Testis (tissue), 3 donors: ENCODE data around the gene GNPTAB. TPM values are rescaled to one million over a fixed set of nuclear protein-coding genes. Genes with fewer than 3 reads are reported as not detected.

ENCODE experiments used
- DNase-seq: peaks from one replicate; pipeline ENCODE4 v3.0.0-alpha.2; 2019
- H3K27ac ChIP-seq, 2 donors: fragments of 200-600 bp; sonication (generic); one replicate each; pipeline ENCODE4 v1.5.1; 2019
- H3K27me3 ChIP-seq: fragments of 200-600 bp; sonication (generic); one replicate; pipeline ENCODE4 v1.5.1; 2019
- H3K36me3 ChIP-seq: fragments of 200-600 bp; sonication (generic); one replicate; pipeline ENCODE4 v1.5.1; 2017; ENCODE audit warnings: low read depth; ENCODE audit errors: missing control alignments
- H3K4me1 ChIP-seq: fragments of 200-600 bp; sonication (generic); one replicate; pipeline ENCODE4 v1.5.1; 2019
- H3K4me3 ChIP-seq, 2 donors: fragments of 200-600 bp; sonication (generic); one replicate each; pipeline ENCODE4 v1.5.1; 2017 to 2019
- H3K9me3 ChIP-seq: fragments of 200-600 bp; sonication (generic); one replicate; pipeline ENCODE4 v1.5.1; 2017
- POLR2A ChIP-seq: fragments of 450-650 bp; IDR thresholded peaks from one replicate; pipeline ENCODE4 v1.6.1; 2017; ENCODE audit warnings: antibody characterized with exemption, mild to moderate bottlenecking, moderate library complexity
- WGBS, 2 donors: methylation state at CpG; one replicate each; pipeline ENCODE4 v1.1.5; 2018; 5-methylcytosine and 5-hydroxymethylcytosine counted together
- intact Hi-C: fragments of 100-400 bp; cut with DNase I; formaldehyde crosslinking; loops from one replicate; pipeline ENCODE4 v1.15.1; 2023; ENCODE audit warnings: low total_unique reads
- polyA plus RNA-seq: library from polyadenylated mRNA; stranded (reverse); fragments of 350-450 nt; fragmentation: Illumina TruSeq; extraction: RNeasy Lipid Tissue Mini Kit (QIAGEN cat#74804); gene quantifications from one replicate; pipeline ENCODE4 v1.2.3, GENCODE V29; 2014; ENCODE audit warnings: low read depth, low replicate concordance; ENCODE audit not compliant: insufficient read depth
- total RNA-seq, 2 donors: library from RNA; depleted of rRNA; stranded (reverse); fragments of >200 nt; gene quantifications; one replicate each; pipeline ENCODE4 v1.2.3, GENCODE V29; 2016
- TF ChIP-seq, protein P1 (sequence below), 3 experiments: fragments of 450-650 bp in 2 of 3; fragments of 200-600 bp in 1 of 3; sonication (generic) in 1 of 3; IDR thresholded peaks; one replicate each; pipeline ENCODE4 v1.5.1; 2016 to 2019; ENCODE audit warnings: antibody characterized with exemption in 3 of 3, mild to moderate bottlenecking in 2 of 3, moderate library complexity in 1 of 3

Gene GNPTAB
- total and polyA plus RNA-seq, 3 donors from 2014 or later = 19.1 to 41.3 (median 39.6) TPM

DNA sequence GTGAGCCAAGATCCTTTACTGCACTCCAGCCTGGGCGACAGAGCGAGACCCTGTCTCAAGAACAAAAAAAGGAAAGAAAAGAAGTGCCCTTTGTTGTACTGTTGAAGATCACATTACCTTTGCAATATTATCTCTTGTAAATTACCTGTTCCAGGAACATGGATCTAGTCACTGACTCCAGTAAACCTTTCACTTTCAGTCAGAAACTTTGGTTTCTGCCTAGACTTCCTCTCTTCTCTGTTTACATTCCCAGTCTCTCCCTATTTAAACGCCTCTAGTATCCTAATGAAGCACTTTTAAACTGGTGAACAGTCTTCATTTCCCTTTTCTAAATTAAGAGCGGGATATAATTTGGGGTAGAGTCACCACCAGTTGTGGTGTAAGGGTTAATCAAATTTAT lies 120.5 kb downstream of the GNPTAB start:
- Histone ChIP-seq H3K9me3 (no peaks in the 10 kb centered on the region), H3K36me3 (no peaks in the 10 kb centered on the region), H3K4me3 (no peak overlapping the region), H3K27me3 (no peaks in the 10 kb centered on the region), H3K4me1 (peaks cover 12% of the 10 kb centered on the region), H3K27ac (no peak overlapping the region)
- 83 to 90% methylated on average over 4 of the region's 4 CpGs for WGBS, 2 donors
- TF ChIP-seq, protein P1, sequence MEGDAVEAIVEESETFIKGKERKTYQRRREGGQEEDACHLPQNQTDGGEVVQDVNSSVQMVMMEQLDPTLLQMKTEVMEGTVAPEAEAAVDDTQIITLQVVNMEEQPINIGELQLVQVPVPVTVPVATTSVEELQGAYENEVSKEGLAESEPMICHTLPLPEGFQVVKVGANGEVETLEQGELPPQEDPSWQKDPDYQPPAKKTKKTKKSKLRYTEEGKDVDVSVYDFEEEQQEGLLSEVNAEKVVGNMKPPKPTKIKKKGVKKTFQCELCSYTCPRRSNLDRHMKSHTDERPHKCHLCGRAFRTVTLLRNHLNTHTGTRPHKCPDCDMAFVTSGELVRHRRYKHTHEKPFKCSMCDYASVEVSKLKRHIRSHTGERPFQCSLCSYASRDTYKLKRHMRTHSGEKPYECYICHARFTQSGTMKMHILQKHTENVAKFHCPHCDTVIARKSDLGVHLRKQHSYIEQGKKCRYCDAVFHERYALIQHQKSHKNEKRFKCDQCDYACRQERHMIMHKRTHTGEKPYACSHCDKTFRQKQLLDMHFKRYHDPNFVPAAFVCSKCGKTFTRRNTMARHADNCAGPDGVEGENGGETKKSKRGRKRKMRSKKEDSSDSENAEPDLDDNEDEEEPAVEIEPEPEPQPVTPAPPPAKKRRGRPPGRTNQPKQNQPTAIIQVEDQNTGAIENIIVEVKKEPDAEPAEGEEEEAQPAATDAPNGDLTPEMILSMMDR (IDR thresholded peaks at IDR 0.05) = no peak
- intact Hi-C loops = no loop called here
- no peak for DNase-seq

DNA sequence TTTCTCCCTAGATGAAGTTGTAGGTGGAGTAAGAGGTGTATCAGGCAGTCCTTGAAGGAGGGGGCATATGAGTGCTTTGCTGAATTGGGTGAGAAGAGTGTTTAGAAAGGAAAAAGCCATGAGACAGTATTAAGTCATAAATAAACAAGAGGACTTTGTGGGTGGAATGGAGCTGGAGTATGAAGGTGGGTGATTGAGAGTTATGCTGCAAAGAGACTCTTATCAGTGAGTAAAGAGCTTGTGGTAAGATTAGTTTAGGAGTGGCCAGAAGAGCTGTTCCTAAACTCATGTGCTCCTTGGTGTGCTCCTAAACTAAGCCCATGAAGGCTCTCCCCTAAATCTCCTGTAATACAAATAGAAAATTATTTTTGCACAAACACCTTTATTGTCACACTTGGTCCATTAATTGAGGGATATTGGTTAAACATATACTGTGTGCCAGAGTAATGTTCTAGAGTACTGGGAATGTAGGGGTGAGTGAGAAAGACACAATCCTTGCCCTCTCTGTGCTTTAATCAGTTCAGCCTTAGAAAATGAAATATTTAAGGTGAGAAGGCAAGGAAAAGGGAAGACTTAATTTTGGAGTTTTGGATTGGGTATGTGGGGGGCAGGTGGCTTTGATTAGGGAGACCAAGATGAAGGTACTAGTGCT lies 123.5 kb downstream of the GNPTAB start:
- intact Hi-C loops = no loop called here
- H3K4me1 ChIP-seq = peaks cover 2% of the 10 kb centered on the region
- no peak overlapping the region for H3K27ac ChIP-seq
- no peak overlapping the region for H3K4me3 ChIP-seq
- no peaks in the 10 kb centered on the region for H3K36me3 ChIP-seq
- H3K9me3 ChIP-seq = no peaks in the 10 kb centered on the region
- TF ChIP-seq, protein P1 (IDR thresholded peaks at IDR 0.05) = no peak
- TF ChIP-seq POLR2A = no peak
- H3K27me3 ChIP-seq = no peaks in the 10 kb centered on the region
- no peak for DNase-seq

DNA sequence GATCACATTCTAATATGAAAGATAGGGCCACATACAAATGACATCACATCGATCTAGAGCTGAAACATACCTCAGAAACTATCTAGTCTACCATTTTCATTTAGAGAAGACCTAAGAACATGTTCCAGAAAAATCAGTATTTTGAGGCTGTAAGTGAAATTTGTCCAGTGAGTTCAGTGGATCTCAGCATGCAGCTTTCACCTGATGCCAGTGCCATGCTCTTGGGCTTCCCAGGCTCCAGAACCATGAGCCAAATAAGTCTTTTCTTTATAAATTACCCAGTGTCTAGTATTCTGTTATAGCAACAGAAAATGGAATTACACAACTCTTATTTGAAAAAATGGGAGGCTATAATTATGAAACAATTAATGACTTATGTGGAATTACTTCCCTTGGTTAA lies 124.4 kb downstream of the GNPTAB start:
- Histone ChIP-seq H3K27ac (no peak overlapping the region), H3K9me3 (no peaks in the 10 kb centered on the region), H3K27me3 (no peaks in the 10 kb centered on the region), H3K36me3 (no peaks in the 10 kb centered on the region), H3K4me3 (no peak overlapping the region), H3K4me1 (peaks cover 5% of the 10 kb centered on the region)
- TF ChIP-seq, protein P1 (IDR thresholded peaks at IDR 0.05) = no peak
- TF ChIP-seq POLR2A = no peak
- no peak for DNase-seq
- intact Hi-C loops = no loop called here
- 88 to 100% methylated on average over 1 of the region's 1 CpG for WGBS, 2 donors

DNA sequence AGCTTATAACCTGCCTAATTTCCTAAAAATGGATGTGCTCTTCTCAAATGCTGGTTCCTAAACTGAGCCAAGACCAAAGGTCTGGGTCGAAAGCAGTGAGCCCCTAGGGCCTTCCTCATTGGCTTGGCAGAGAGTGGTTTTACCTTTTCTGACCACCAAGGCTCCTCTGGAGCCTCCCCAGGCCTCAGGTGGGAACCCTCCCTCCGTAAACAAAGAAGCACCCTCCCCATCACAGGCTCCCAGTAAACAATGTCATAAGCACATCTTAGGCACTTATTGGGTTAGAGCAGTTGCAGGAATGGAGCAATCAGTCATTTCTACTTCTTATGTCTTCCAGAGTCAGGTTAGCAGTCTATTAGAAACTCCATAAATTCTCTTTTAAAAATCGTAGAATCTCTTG lies 127.3 kb downstream of the GNPTAB start:
- TF ChIP-seq, protein P1 (IDR thresholded peaks at IDR 0.05) = no peak
- no peak for TF ChIP-seq POLR2A
- Histone ChIP-seq H3K4me3 (no peak overlapping the region), H3K36me3 (no peaks in the 10 kb centered on the region), H3K9me3 (no peaks in the 10 kb centered on the region), H3K4me1 (peaks cover 5% of the 10 kb centered on the region), H3K27ac (no peak overlapping the region), H3K27me3 (no peaks in the 10 kb centered on the region)
- 74 to 91% methylated on average over 3 of the region's 3 CpGs for WGBS, 2 donors
- intact Hi-C loops = no loop called here
- no peak for DNase-seq

DNA sequence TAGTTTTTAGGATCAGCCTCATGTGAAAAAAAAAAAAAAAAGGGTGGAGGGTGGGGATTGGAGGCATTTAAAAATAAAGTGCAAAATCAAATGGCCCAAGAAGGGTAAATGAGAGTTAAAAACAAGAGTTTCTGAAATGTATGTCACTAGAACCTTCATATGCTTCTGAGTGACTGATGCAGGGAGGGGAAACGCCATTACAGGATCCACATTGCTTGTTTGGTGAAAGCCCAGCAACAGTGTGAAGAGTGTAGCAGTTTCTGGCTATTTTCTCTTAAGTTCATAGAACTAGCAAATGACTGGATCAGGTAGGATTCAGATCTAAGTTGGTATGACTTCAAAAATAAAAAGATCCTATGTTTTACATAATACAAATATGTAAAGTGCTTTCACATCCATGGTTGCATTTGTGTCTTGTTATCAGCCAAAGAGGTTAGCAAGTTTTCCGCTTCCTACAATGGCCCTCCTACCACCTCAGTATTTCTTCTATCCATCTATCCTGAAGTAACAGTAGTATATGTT lies 130.4 kb downstream of the GNPTAB start:
- TF ChIP-seq, protein P1 (IDR thresholded peaks at IDR 0.05) = no peak
- no peak for TF ChIP-seq POLR2A
- intact Hi-C loops = no loop called here
- no peak overlapping the region for H3K4me3 ChIP-seq
- H3K27ac ChIP-seq = no peak overlapping the region
- 79 to 86% methylated on average over 2 of the region's 2 CpGs for WGBS, 2 donors
- H3K4me1 ChIP-seq = peaks cover 13% of the 10 kb centered on the region
- no peaks in the 10 kb centered on the region for H3K9me3 ChIP-seq
- no peaks in the 10 kb centered on the region for H3K27me3 ChIP-seq
- H3K36me3 ChIP-seq = no peaks in the 10 kb centered on the region
- no peak for DNase-seq
